HCT116 (cell line): ENCODE results near the gene CKS1B. TPM values are rescaled to one million over a fixed set of nuclear protein-coding genes. Genes with fewer than 3 reads are reported as not detected.

ENCODE experiments used
- ATAC-seq: fragments of 200-7000 bp; cut with Tn5 transposase; 2 replicates; pipeline ENCODE4 v1.9.1; 2020; ENCODE audit warnings: mild to moderate bottlenecking, moderate library complexity
- BruUV-seq: library from RNA; stranded (reverse); fragments of 400-500 nt; replicated peaks from 2 replicates; lab custom pipeline; 2021; lab: Mats Ljungman, UMichigan
- CTCF ChIA-PET: fragments of 300-600 bp; sonication (Branson Sonifier 250); formaldehyde crosslinking; loops from one replicate; lab custom pipeline; 2021; ENCODE audit warnings: antibody characterized with exemption; lab: Charles Lee
- POLR2A ChIA-PET: fragments of 300-600, 350-600 bp; sonication (Branson Sonifier 250); formaldehyde crosslinking; loops from one replicate; lab custom pipeline; 2021; ENCODE audit warnings: antibody characterized with exemption; lab: Charles Lee
- RAD21 ChIA-PET, 2 experiments: fragments of 300-600 bp; sonication (Branson Sonifier 250); formaldehyde crosslinking; loops; one replicate each; lab custom pipeline; 2023; ENCODE audit warnings: low total read pairs in 2 of 2; ENCODE audit not compliant: uncharacterized antibody in 2 of 2, unreplicated experiment in 2 of 2, low non-redundant PET in 1 of 2; lab: Charles Lee
- DNase-seq: peaks from one replicate; pipeline ENCODE4 v3.0.0-alpha.2; 2010; ENCODE audit warnings: low read depth, low spot score
- H2AFZ ChIP-seq: fragments of 200-600 bp; shearing (Covaris generic), sonication (generic); 2 replicates; pipeline ENCODE4 v1.6.1; 2017; ENCODE audit warnings: low read depth, mixed run types, mixed read lengths, antibody characterized with exemption, low read length; ENCODE audit not compliant: poor library complexity, severe bottlenecking
- H3K27ac ChIP-seq: 2 replicates; pipeline ENCODE4 v1.5.1; 2012; ENCODE audit warnings: low read depth, low read length
- H3K27me3 ChIP-seq: fragments of 200-600 bp; sonication (generic); 2 replicates; pipeline ENCODE4 v1.6.1; 2016; ENCODE audit warnings: mixed run types, low read length, mixed read lengths; ENCODE audit not compliant: insufficient read depth
- H3K36me3 ChIP-seq, 2 experiments: fragments of 200-500 bp in 1 of 2; fragments of 200-600 bp in 1 of 2; sonication (Bioruptor generic) in 1 of 2; sonication (generic) in 1 of 2; 2 replicates each; pipeline versions ENCODE4 v1.5.1 to v1.6.1; 2014 to 2016; ENCODE audit warnings: low read length in 2 of 2, inconsistent platforms in 1 of 2, mixed read lengths in 1 of 2, mixed run types in 1 of 2; ENCODE audit not compliant: insufficient read depth in 2 of 2, control insufficient read depth in 1 of 2
- H3K4me1 ChIP-seq, 2 experiments: fragments of 200-600 bp in 1 of 2; sonication (generic) in 1 of 2; 2 replicates each; pipeline versions ENCODE4 v1.5.1 to v1.6.1; 2012 to 2017; ENCODE audit warnings: low read length in 2 of 2, inconsistent platforms in 1 of 2, mild to moderate bottlenecking in 1 of 2, mixed read lengths in 1 of 2, mixed run types in 1 of 2, moderate library complexity in 1 of 2; ENCODE audit not compliant: insufficient read depth in 2 of 2, control insufficient read depth in 1 of 2
- H3K4me2 ChIP-seq: fragments of 200-600 bp; sonication (generic); 2 replicates; pipeline ENCODE4 v1.6.1; 2017; ENCODE audit warnings: mixed run types, low read length, mixed read lengths
- H3K4me3 ChIP-seq, 2 experiments: fragments of 200-600 bp in 1 of 2; sonication (generic) in 1 of 2; replicated peaks in 1 of 2; 2 replicates each; pipeline ENCODE4 v1.5.1; 2011 to 2016; ENCODE audit warnings: low read length in 2 of 2, control low read depth in 1 of 2, low read depth in 1 of 2, mild to moderate bottlenecking in 1 of 2, mixed read lengths in 1 of 2, mixed run types in 1 of 2
- H3K79me2 ChIP-seq: fragments of 200-600 bp; sonication (generic); 2 replicates; pipeline ENCODE4 v1.6.1; 2017; ENCODE audit warnings: mild to moderate bottlenecking, mixed run types, low read length, moderate library complexity, mixed read lengths; ENCODE audit not compliant: insufficient read depth
- H3K9ac ChIP-seq: fragments of 200-600 bp; sonication (generic); 2 replicates; pipeline ENCODE4 v1.6.1; 2016; ENCODE audit warnings: low read length, mixed read lengths
- H3K9me2 ChIP-seq: fragments of 200-600 bp; sonication (generic), shearing (Covaris generic); 2 replicates; pipeline ENCODE4 v1.6.1; 2017; ENCODE audit warnings: mixed run types, mild to moderate bottlenecking, moderate library complexity; ENCODE audit not compliant: insufficient read depth
- H3K9me3 ChIP-seq, 2 experiments: fragments of 200-500 bp in 1 of 2; fragments of 200-600 bp in 1 of 2; sonication (Bioruptor generic) in 1 of 2; sonication (generic) in 1 of 2; 2 replicates each; pipeline ENCODE4 v1.6.1; 2014 to 2017; ENCODE audit warnings: low read length in 2 of 2, mixed read lengths in 2 of 2, inconsistent platforms in 1 of 2, low read depth in 1 of 2, mild to moderate bottlenecking in 1 of 2, mixed run types in 1 of 2, moderate library complexity in 1 of 2; ENCODE audit not compliant: control insufficient read depth in 1 of 2, insufficient read depth in 1 of 2
- H4K20me1 ChIP-seq: fragments of 200-600 bp; sonication (generic), shearing (Covaris generic); 2 replicates; pipeline ENCODE4 v1.6.1; 2017; ENCODE audit warnings: mixed run types, mild to moderate bottlenecking, moderate library complexity; ENCODE audit not compliant: insufficient read depth
- CEBPB ChIP-seq: IDR thresholded peaks from 2 replicates; pipeline ENCODE4 v1.6.1; 2012; ENCODE audit warnings: low read depth
- POLR2AphosphoS5 ChIP-seq: IDR thresholded peaks from 2 replicates; pipeline ENCODE4 v1.6.1; 2011; ENCODE audit warnings: mild to moderate bottlenecking, low read depth, low read length, moderate library complexity
- REST ChIP-seq: IDR thresholded peaks from 2 replicates; pipeline ENCODE4 v1.6.1; 2012; ENCODE audit warnings: low read depth
- SP1 ChIP-seq: IDR thresholded peaks from 2 replicates; pipeline ENCODE4 v1.6.1; 2012; ENCODE audit warnings: low read depth
- SRF ChIP-seq: IDR thresholded peaks from 2 replicates; pipeline ENCODE4 v1.6.1; 2012; ENCODE audit warnings: low read depth
- ZBTB33 ChIP-seq: IDR thresholded peaks from 2 replicates; pipeline ENCODE4 v1.6.1; 2011; ENCODE audit warnings: mild to moderate bottlenecking, low read length, moderate library complexity; ENCODE audit not compliant: insufficient replicate concordance; ENCODE audit errors: extremely low read depth
- ZNF274 ChIP-seq: fragments of 200-500 bp; sonication (Bioruptor generic); IDR thresholded peaks from 2 replicates; pipeline ENCODE4 v1.6.1; 2014; ENCODE audit warnings: mild to moderate bottlenecking, low read depth, low read length, inconsistent platforms
- intact Hi-C: fragments of 100-400 bp; cut with micrococcal nuclease; formaldehyde crosslinking; loops from 2 replicates; pipeline ENCODE4 v1.10.0; 2022
- total RNA-seq: library from RNA; stranded (reverse); gene quantifications from one replicate; pipeline ENCODE4 v1.2.1, GENCODE V29; 2021; ENCODE audit not compliant: unreplicated experiment
- TF ChIP-seq, protein P1 (sequence below): IDR thresholded peaks from 2 replicates; pipeline ENCODE4 v1.6.1; 2012

CKS1B gene
- total RNA-seq, 1 experiment from 2014 or later = 229 TPM

DNA sequence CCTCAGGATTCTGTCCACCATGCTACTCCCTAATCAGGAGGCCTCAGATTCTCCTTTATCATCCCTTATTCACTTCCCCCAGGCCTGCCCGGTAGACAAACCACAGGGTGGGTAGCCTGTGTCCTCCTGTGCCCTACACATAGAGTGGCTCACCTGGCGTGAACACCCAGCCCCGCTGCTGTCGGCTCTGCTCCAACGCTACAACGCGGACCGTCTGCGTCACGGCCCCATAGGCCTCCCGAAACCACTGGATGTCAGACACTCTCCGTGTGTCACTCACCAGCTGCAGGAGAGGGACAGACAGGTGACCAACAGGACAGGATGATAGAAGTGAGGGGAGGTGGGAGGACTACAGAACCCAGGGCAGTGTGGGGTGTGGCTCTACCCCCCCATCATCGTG is 48.3 kb upstream of the CKS1B start:
- intact Hi-C loops = no loop called here
- H3K27ac ChIP-seq = no peak overlapping the region
- no peaks in the 10 kb centered on the region for H3K9me3 ChIP-seq
- no peak overlapping the region for H3K4me2 ChIP-seq
- no peaks in the 10 kb centered on the region for H3K4me1 ChIP-seq
- no peaks in the 10 kb centered on the region for H4K20me1 ChIP-seq
- H3K4me3 ChIP-seq = no peak overlapping the region
- H3K9me2 ChIP-seq = no peaks in the 10 kb centered on the region
- no peaks in the 10 kb centered on the region for H3K27me3 ChIP-seq
- RAD21 ChIA-PET = no interaction called here
- TF ChIP-seq SP1 (no peak), CEBPB (no peak), SRF (no peak), POLR2AphosphoS5 (no peak), ZBTB33 (no peak), REST (no peak), ZNF274 (no peak)
- TF ChIP-seq, protein P1, sequence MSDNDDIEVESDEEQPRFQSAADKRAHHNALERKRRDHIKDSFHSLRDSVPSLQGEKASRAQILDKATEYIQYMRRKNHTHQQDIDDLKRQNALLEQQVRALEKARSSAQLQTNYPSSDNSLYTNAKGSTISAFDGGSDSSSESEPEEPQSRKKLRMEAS = no peak
- H3K36me3 ChIP-seq = peaks cover 0 to 3% of the 10 kb centered on the region in 2 experiments; a peak in 1 of 4 replicates
- ATAC-seq = no peak
- no peak for DNase-seq
- no peak overlapping the region for H2AFZ ChIP-seq
- no peaks in the 10 kb centered on the region for H3K79me2 ChIP-seq
- CTCF ChIA-PET = no interaction called here
- no TSS peak for BruUV-seq
- POLR2A ChIA-PET = no interaction called here
- no peak overlapping the region for H3K9ac ChIP-seq
